ENCODE data around the gene PRR33.

DNA sequence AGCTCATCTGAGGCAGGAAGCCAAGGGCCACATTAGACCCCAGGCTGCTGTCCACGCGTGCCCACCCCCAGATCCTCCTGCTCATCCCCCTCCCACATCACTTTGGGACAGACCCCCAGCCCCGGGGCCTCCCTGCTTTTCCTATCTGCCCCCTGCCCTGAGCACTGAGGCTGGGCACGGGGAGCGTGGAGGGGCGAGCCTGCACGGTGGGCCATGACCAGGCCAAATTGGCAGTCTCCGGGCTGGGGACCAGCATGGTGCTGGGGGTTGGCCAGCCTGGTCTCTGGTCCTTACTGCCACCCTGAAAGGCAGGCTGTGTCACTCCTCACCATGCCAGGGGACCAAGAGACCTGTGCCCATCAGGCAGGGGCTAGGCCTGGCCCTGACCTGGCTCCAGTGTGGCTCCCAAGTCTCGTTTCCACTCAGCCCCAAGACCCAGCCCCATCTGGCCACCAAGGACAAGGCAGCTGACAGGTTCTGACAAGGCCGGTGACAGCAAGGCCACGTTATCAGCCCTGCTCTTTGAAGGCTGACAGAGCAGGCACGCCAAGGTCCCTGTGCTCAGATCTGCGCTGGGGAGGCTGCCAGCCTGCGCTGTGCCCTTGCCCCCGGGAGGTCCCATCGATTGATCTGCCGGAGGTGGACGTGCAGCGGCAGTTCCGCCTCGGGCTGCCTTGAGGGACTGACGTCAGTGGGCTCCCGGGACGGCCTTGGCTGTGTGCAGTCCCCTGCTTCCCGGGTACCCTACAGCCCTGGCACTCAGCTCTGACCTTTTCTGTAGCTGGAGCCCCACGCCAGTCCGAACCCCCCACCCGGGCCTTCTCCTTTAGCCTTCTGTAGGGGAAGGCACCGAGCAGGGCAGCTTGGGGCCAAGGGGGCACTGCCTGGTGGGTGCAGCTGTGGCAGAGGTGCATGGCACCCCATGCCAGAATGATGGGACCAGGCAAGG is 49.3 kb downstream of the PRR33 start:
- no peak for TF ChIP-seq EZH2phosphoT487 (IDR thresholded peaks at IDR 0.05; ENCODE audit: low read depth)
- TF ChIP-seq, protein P1, sequence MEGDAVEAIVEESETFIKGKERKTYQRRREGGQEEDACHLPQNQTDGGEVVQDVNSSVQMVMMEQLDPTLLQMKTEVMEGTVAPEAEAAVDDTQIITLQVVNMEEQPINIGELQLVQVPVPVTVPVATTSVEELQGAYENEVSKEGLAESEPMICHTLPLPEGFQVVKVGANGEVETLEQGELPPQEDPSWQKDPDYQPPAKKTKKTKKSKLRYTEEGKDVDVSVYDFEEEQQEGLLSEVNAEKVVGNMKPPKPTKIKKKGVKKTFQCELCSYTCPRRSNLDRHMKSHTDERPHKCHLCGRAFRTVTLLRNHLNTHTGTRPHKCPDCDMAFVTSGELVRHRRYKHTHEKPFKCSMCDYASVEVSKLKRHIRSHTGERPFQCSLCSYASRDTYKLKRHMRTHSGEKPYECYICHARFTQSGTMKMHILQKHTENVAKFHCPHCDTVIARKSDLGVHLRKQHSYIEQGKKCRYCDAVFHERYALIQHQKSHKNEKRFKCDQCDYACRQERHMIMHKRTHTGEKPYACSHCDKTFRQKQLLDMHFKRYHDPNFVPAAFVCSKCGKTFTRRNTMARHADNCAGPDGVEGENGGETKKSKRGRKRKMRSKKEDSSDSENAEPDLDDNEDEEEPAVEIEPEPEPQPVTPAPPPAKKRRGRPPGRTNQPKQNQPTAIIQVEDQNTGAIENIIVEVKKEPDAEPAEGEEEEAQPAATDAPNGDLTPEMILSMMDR (IDR thresholded peaks at IDR 0.05; ENCODE audit: low read depth, low read length), result no peak

Measured in OCI-LY3 (cell line).